Right ventricle myocardium inferior (tissue), 1 donor: ENCODE measurements around the gene ADAMTSL1. TPM values are rescaled to one million over a fixed set of nuclear protein-coding genes. Genes with fewer than 3 reads are reported as not detected.

Experiments
- ATAC-seq: fragments of 200-7000 bp; cut with Tn5 transposase; one replicate; pipeline ENCODE4 v1.9.1; 2020; ENCODE audit warnings: mild to moderate bottlenecking, moderate library complexity
- DNase-seq: peaks from one replicate; pipeline ENCODE4 v3.0.0; 2021; ENCODE audit errors: missing footprints
- intact Hi-C: fragments of 100-400 bp; cut with DNase I; formaldehyde crosslinking; loops from one replicate; pipeline ENCODE4 v1.11.0; 2022
- microRNA-seq: library from miRNA; unstranded; fragments of <30 nt; microRNA quantifications from one replicate; pipeline ENCODE4 v1.2.0, GENCODE V29; 2020
- total RNA-seq: library from RNA; stranded (reverse); fragmentation: NEBNext Ultra II Directional; extraction: Animal tissue kit (Norgen Biotek cat#: 25700); gene quantifications from one replicate; pipeline ENCODE4 v1.2.1, GENCODE V29; 2021
- donor health status: DM: no; HTN: yes; CAD: no; lungs with severe emphysema.

Gene ADAMTSL1
- total RNA-seq, 1 donor from 2014 or later, result 1.9 TPM

- intact Hi-C loops, result no loop called here
- ATAC-seq, result no peak
- no peak for DNase-seq
Measured at GRCh38 chr9:18955626-18956025, 481.7 kb downstream of the ADAMTSL1 start.

Small RNA genes within 50 kb of the gene (microRNA-seq; reads per million reads assigned to microRNA genes)
- gene MIR3152, result not detected
